Measurements from ENCODE around the gene AARS2. TPM values are rescaled to one million over a fixed set of nuclear protein-coding genes. Genes with fewer than 3 reads are reported as not detected.

AARS2 gene
- total and polyA plus RNA-seq, 9 of the 15 experiments (the other 6 are each of a cell fraction or from before 2014, with no cell fraction given): 0.97 to 34.0 (median 18.3) TPM

GRCh38 chr6:44269921-44270525 lies 43.1 kb downstream of the AARS2 start, which contains the start of gene TMEM151B:
Gene TMEM151B (plus strand): TSS chr6:44270450. CDS start chr6:44270743, 293 bp downstream.
- peaks cover 46 to 53% of the 10 kb centered on the region in 2 experiments for H3K27me3 ChIP-seq (ENCODE audit: control insufficient read depth in 2 of 2, insufficient read depth in 2 of 2, low read length in 2 of 2)
- ChIA-PET CTCF (ENCODE audit: low intra/inter-chr PET ratio) (interaction anchor here (4.6 kb wide), 1 partner anchor 68 kb away, joined by 61 read pairs; no protein-coding TSS in a partner anchor), POLR2A (interaction anchor here (0.6 to 4.7 kb wide), 6 partner anchors 9 to 132 kb away, joined by 3 to 24 read pairs (median 3); partner anchors contain the start of gene HSP90AB1)
- H2AFZ ChIP-seq (ENCODE audit: low read depth, low read length): no peak within 1 kb of the TSS
- H3K9me3 ChIP-seq (replicated peaks; ENCODE audit: control insufficient read depth, insufficient read depth, low read depth, low read length): no peaks in the 10 kb centered on the region
- 15% methylated on average over 10 of the region's 29 CpGs for WGBS (ENCODE audit: insufficient coverage, low coverage, missing lambda C conversion rate)
- TF ChIP-seq BRD4 (IDR thresholded peaks at IDR 0.05) (no peak), EZH2 (IDR thresholded peaks at IDR 0.05; ENCODE audit: borderline replicate concordance, low read depth, low read length) (0 out of 2 replicates have a peak, but pooled peaks have one; percentile 80), ZNF224 (CRISPR knock-in tag; IDR thresholded peaks at IDR 0.05) (no peak), ZNF740 (CRISPR knock-in tag; IDR thresholded peaks at IDR 0.05) (peak; percentile 62; the same call in 1 of the 2 replicates), ZNF740 (tag; IDR thresholded peaks at IDR 0.05) (no peak)
- DNase-seq (ENCODE audit: extremely low read depth in 1 of 4, low spot score in 3 of 4): no peak
- H4K20me1 ChIP-seq (replicated peaks; ENCODE audit: control insufficient read depth, insufficient read depth, low read length): peaks cover 6% of the 10 kb centered on the region; the same call in 1 of the 2 replicates
- BruUV-seq (replicated peaks): no TSS peak
- no peaks in the 10 kb centered on the region for H3K9me1 ChIP-seq (ENCODE audit: control insufficient read depth, insufficient read depth, low read length)
- FAIRE-seq: no peak
- peaks cover 0 to 20% of the 10 kb centered on the region in 2 experiments; a peak in 2 of 5 replicates for H3K4me1 ChIP-seq (replicated peaks in 1 of 2; ENCODE audit: control insufficient read depth in 2 of 2, insufficient read depth in 2 of 2, low read length in 2 of 2)
- H3K9ac ChIP-seq (ENCODE audit: insufficient read depth in 1 of 2, low read depth in 2 of 2, low read length in 2 of 2): no peak within 1 kb of the TSS
- H3K4me2 ChIP-seq (ENCODE audit: insufficient read depth, low read length): no peak within 1 kb of the TSS; the same call in 1 of the 2 replicates
- H3K36me3 ChIP-seq (ENCODE audit: control insufficient read depth, insufficient read depth, low read length): no peaks in the 10 kb centered on the region
- intact Hi-C loops (cut with micrococcal nuclease): loop anchor here (2.0 to 5.0 kb wide), 2 partner anchors 173 to 187 kb away; no protein-coding TSS in a partner anchor
- in situ Hi-C loops (cut with MboI): loop anchor here (5.0 kb wide), 1 partner anchor 72 kb away; the partner anchor contains the start of gene SPATS1
- peak within 1 kb of the TSS; percentile 21; the same call in 1 of the 2 replicates for H3K4me3 ChIP-seq
- H3K27ac ChIP-seq (ENCODE audit: extremely low read depth, low read depth, low read length): no peak within 1 kb of the TSS
- ATAC-seq: no peak
- peaks cover 2% of the 10 kb centered on the region; the same call in 2 of the 3 replicates for H3K79me2 ChIP-seq (ENCODE audit: control insufficient read depth, insufficient read depth, low read length)
